Measurements from ENCODE around the gene PRPF40A. TPM values are rescaled to one million over a fixed set of nuclear protein-coding genes. Genes with fewer than 3 reads are reported as not detected.
"Not testable (repeated sequence)": the region's sequence is repeated elsewhere in the genome, so short reads cannot be mapped to it uniquely, and the experiment has no call there.

Gene PRPF40A
- 149 and 156 TPM in 2 replicates for total RNA-seq

DNA sequence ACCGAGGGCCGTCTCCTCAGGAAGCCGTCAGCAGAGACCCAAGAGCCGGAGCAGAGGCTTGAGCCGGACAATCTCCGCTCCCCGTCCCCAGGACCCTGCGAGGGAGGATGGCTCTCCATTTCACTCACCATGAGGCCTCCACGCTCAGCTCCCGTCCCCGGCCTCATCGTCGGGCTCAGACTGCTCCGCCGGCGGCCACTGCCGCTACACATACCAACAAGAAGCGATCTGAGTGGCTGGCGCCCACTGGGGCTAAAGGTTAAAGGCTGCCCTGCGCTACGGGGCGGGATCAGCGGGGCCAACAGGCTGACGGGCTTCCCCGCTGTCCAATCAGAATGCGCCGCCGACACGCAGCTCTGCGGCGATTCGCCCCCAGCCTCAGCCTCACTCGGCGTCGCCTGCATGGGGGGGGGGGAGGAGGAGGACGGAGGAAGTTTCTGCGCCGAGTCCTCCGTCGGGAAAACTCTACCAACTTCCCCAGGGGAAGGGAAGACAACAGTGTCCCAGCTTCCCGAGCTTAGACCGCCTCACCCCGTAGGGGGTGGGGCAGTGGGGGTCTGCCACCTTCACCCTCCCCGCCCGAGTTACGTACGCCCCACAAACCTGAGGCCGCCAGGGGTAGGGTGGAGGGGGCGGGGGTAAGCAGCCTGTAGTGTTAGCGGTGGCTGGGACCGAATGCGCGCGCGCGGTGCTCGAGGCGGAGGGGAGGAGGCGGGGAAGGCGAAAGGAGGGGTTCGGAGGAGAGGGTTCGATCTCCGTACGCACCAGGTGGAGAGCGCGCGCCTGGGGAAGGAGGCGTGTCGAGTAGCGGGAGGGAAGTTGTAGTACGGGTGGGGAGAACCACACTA is at the start of gene PRPF40A:
TSS of gene PRPF40A (minus strand) at position 234 of the 848 bp plus-strand sequence. CDS start at position 212, 22 bp downstream.
- peak; percentile 95 for DNase-seq (ENCODE audit: low read depth, low spot score)

DNA sequence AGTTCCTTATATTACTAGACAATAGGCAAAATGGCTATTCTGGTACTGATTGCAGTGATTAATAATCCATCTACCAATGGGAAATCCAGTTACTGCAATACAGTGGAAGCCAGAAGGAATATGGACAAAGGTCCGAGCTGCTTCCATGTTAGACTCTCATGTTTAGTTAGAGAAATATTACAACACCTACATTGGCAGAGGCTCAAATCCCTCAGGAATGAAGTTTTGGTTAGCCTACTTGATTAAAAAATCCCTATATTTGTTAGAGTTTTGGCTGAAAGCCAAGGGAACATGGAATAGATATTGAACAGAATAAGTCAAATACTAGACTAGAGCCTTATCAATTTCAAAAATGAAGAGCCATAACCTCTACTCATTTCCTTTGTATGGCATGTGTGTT is 49.7 kb upstream of the PRPF40A start:
- DNase-seq (ENCODE audit: low read depth, low spot score) = no peak

DNA sequence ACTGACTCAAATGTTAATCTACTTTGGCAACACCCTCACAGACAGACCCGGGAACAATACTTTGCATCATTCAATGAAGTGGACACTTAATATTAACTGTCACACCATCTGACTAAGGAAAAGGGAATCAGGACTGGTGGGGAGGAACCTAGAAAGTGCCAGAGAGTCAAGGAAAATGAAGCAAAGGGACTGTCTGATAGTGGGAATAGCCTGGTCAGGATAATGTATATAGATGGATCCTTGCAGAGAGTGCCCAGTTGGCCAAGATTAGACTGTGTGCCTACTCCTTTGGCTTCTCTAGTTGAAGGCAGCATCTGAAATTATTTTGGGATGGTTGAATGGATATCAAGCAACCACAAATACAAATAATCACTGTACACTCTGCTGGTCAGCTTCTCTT is 46.4 kb upstream of the PRPF40A start:
- DNase-seq (ENCODE audit: low read depth, low spot score) = no peak

DNA sequence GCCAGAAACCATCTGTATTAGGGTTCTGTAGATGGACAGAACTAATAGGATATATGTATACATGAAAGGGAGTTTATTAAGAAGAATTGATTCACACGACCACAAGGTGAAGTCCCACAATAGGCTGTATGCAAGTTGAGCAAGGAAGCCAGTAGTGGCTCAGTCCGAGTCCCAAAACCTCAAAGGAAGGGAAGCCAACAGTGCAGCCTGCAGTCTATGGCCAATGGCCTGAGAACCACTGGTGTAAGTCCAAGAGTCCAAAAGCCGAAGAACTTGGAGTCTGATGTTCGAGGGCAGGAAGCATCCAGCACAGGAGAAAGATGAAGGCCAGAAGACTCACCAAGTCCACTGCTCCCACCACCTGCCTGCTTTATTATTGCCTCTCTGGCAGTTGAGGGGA is 45.9 kb upstream of the PRPF40A start:
- not testable (repeated sequence) for DNase-seq (ENCODE audit: low read depth, low spot score)

DNA sequence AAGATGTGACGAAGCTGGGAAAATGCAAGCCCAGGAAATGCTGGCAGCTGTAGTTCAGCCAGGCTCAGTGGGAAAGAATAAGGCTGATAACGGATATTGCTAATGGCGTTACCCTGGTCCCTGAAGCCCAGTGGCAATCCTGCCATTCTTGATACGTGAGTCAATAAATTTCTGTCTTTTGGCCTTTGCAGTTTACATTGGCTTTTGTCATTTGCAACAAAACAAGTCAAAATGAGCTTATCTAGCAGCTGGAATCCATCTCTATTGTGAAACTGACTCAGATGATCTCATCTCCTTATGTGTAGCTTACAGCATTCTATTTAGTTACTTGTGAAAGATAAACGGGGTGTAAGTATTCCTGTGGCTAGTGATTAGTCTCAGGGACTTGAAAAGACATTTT is 44.9 kb upstream of the PRPF40A start:
- DNase-seq (ENCODE audit: low read depth, low spot score) = peak; percentile 13

DNA sequence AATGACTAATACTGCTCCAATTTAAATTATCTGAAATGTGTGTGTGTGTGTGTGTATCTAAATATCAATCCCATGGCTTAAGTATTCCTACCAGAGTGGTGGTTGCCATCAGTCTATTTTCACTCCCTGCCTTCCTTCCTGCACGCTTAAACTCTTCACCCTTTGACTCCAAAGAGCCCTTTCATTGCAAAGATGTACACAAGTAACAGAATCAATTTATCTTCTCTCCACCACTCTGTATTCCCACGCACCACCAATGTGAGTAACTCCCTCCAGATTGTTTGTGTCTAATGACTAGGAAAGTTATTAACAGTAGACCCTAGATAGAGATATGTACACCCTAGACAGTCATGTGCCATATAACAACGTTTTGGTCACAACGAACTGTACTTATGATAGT is 44.0 kb upstream of the PRPF40A start:
- no peak for DNase-seq (ENCODE audit: low read depth, low spot score)

DNA sequence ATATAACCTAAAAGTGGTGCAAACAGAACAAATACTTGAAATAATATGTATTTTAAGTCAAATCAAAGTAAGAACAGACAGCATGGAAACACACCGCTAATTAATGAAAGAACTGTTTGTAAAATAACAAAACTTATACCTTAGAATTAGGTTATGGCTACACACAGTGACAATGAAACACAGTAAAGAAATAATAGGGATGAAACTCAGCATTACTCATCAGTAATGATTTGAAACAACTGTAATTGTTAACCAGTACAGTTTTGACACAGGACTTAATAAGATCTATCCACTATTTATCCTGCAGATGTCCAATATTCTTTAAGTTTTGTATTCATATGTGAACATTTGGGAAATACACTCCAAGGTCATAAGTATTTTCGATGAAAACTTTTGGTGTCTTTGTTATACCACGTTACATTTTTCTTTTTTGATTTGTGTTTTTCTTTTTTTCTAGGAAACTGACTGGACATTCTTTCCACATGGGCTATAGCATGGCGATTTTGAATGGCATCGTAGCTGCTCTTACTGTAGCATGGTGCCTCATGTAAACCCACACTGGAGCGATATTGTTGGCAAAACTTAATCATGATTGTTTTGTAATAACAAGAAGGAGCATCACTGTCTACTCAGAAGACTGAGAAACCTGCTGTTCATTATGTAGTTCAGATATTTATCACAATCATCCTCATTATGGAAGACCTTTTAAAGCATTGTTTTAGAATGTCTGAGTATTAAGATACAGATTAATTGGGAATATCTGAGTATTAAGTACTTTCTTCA is 42.2 kb upstream of the PRPF40A start:
- no peak for DNase-seq (ENCODE audit: low read depth, low spot score)

DNA sequence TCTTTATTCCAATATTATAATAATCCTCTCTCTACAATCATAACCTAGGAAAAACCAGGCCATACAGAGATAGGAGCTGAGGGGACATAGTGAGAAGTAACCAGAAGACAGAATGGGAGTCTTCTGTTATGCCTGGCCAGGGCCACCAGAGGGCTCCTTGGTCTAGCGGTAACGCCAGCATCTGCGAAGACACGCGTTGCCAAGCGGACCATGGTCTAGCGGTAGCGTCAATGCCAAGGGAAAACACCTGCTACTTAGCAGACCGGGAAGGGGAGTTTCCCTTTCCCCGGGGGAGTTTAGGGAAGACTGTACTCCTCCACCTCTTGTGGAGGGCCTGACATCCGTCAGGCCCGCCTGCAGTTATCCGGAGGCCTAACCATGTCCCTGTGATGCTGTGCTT is 37.8 kb upstream of the PRPF40A start:
- DNase-seq (ENCODE audit: low read depth, low spot score) = no peak

DNA sequence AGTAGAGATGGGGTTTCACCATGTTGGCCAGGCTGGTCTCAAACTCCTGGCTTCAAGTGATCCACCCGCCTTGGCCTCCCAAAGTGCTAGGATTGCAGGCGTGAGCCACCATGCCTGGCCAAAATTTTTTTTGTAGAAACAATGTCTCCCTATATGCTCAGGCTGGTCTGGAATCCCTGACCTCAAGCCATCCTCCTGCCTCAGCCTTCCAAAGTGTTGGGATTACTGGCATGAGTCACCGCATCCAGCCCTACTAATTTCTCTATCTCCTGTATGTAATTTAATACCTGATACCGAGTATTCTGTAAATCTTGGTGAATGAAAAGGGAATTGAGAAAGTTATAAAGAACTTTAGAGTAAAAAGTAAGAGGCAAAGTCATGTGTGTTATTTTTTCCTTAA is 30.5 kb upstream of the PRPF40A start:
- not testable (repeated sequence) for DNase-seq (ENCODE audit: low read depth, low spot score)

DNA sequence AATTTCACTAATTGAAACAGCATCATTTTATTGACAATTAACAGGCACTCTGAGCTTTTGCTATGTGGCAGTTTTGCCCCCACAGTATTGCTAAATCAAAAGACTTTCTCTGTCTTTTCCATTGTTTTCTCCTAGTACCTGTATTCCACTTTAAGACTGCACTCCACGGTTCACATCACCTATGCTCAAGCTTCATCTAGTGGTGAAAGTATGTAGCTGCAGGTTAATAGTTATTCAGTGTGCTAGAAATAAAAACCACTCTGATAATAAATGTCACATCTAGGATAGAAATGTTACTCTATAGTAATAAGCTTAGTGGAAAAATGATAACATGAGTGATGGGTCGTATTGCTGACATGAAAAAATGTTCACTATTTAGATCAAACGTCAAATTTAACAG is 25.7 kb upstream of the PRPF40A start:
- DNase-seq (ENCODE audit: low read depth, low spot score) = no peak

DNA sequence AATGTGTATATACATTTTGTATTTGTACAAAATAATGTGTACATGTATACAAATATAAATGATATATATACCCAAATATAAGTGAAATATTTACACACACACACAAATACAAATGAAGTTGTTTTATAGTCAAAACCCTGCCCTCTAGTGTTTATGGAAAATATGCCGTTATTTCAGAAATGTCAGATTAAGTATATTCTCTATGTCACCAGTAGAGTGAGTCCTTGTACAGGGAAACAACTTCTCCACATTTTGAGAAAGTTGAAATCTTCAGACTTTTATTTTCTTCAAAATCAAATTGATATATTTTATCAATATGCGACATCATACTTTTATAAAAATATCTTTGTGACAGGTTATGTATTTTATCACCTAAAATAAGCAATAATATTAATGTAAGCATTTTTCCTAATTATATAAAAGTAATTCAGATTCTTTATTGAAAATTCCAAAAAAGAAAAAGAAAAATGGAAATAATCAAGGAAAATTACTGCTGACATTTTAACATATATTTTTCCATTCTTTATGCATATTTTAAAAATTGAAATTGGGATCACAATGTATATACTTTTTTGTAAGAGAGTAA is 23.6 kb upstream of the PRPF40A start:
- no peak for DNase-seq (ENCODE audit: low read depth, low spot score)

DNA sequence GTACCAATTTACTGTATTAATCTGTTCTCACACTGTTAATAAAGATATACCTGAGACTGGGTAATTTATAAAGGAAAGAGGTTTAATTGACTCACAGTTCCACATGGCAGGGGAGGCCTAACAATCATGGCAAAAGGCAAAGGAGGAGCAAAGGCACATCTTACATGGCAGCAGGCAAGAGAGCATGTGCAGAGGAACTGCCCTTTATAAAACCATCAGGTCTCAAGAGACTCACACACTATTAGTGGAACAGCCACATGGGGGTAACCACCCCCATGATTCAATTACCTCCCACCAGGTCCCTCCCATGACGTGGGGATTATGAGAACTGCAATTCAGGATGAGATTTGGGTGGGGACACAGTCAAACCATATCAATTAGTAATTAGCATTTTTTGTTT is 22.4 kb upstream of the PRPF40A start:
- DNase-seq (ENCODE audit: low read depth, low spot score) = not testable (repeated sequence)

DNA sequence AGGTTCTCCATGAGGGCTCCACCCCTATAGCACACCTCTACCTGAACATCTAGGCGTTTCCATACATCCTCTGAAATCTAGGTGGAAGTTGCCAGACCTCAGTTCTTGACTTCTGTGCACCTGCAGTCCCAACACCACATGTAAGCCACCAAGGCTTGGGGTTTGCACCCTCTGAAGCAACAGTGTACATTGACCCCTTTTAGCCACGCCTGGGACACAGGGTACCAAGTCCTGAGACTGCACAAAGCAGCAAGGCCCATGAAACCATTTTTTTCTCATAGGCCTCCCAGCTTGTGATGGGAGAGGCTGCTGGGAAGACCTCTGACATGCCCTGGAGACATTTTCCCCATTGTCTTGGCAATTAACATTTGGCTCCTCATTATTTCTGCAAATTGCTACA is 21.2 kb upstream of the PRPF40A start:
- DNase-seq (ENCODE audit: low read depth, low spot score) = no peak

DNA sequence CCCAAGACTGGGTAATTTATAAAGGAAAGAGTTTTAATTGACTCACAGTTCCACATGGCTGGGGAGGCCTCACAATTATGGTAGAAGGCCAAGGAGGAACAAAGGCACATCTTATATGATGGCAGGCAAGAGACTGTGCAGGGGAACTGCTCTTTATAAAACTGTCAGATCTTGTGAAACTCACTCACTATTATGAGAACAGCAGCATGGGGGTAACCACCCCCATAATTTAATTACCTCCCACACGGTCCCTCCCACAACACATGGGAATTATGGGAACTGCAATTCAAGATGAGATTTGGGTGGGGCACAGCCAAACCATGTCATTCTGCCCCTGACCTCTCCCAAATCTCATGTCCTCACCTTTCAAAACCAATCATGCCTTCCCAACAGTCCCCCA is 20.2 kb upstream of the PRPF40A start:
- DNase-seq (ENCODE audit: low read depth, low spot score) = not testable (repeated sequence)

DNA sequence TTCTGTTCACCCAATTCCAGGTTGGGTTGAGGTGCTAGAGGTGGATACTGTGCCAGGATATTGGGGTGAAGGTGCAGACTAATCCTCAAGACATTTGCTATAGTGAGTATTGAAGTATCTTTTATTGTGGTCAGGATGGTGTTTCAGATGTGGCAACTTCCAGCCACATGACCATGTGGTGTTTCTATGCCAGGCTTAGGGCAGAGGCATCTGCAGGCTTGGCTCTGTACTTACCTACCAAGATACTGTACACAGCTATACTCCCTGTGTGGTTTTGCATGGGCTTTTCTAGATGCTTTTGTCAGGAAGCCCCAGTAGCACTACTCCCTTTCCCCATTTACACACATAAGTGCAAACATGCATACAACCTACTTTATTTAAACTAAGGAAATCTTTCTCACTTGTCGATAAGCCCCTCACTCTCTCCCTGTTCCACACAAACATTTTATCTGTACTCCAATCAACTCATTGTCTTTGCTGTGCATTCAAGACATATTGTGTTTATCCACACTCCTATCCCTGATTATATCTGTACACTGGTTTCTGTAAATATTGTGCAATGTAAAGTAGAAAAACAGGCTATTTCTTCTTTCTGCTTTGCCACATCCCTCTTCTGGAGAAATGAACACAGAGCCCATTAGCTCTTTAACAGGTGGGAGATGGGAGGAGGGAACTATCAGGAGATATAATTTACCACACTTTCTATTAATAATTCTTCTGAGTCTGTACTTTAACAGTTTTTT is 13.5 kb upstream of the PRPF40A start:
- DNase-seq (ENCODE audit: low read depth, low spot score) = no peak

DNA sequence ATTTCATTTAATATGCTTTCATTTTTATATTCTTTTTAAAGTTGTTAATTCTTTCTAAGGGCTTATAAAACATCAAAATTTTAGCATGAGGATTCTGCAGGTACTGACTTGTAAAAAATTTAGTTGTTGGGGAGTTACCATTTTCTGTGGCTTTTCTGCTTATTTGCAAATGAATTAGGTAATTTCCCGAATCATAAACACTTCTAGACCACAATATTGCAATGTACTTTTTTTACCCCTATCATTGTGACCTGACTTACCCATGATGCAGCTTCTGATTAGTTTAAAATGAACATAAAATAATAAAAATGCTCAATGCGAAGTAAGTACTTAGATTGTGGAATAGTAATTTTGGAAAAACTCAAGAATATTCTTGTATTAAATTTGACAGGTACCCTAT is 12.6 kb upstream of the PRPF40A start:
- DNase-seq (ENCODE audit: low read depth, low spot score) = no peak

DNA sequence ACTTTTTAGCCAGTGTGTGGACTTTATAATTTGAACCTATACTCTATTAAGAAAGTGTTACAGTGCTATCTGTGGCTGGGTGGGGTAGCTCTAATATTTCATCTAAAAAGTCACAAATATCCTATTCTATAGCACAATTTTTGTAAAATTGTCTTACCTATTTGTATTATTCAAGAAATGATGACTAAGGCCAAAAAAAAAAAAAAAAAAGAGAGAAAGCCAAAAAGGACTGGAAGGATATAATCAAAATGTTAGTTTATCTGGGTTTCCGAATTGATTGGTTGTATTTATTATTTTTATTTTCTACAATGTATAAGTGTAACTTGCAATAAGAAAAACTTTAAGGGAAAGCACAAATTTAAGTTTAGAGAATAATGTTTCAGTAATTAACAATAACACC is 6.7 kb upstream of the PRPF40A start:
- no peak for DNase-seq (ENCODE audit: low read depth, low spot score)

DNA sequence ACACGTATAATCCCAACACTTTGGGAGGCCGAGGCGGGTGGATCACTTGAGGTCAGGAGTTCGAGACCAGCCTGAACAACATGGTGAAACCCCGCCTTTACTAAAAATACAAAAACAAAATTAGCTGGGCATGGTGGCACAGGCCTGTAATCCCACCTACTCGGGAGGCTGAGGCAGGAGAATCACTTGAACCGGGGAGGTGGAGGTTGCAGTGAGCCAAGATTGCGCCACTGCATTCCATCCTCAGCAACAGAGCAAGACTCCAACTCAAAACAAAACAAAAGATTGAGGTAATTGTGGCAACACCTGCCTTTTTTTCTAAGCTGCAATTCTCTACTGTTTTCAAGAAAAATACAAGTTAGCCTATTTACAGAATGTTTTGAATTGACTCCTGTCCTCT is 5.4 kb upstream of the PRPF40A start:
- DNase-seq (ENCODE audit: low read depth, low spot score) = not testable (repeated sequence)

DNA sequence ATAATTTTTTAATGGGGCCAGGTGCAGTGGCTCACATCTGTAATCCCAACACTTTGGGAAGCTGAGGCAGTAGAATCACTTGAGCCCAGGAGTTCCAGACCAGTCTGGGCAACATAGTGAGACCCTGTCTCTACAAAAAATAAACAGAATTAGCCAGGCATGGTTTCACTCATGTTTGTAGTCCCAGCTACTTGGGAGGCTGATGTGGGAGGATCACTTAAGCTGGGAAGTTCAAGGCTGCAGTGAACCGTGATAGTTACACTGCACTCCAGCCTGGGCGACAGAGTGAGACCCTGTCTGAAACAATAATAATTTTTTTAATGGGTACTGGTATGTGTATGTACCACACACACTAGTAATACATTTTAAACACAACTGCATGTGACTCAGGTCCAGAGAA is 3.5 kb upstream of the PRPF40A start:
- DNase-seq (ENCODE audit: low read depth, low spot score) = no peak

DNA sequence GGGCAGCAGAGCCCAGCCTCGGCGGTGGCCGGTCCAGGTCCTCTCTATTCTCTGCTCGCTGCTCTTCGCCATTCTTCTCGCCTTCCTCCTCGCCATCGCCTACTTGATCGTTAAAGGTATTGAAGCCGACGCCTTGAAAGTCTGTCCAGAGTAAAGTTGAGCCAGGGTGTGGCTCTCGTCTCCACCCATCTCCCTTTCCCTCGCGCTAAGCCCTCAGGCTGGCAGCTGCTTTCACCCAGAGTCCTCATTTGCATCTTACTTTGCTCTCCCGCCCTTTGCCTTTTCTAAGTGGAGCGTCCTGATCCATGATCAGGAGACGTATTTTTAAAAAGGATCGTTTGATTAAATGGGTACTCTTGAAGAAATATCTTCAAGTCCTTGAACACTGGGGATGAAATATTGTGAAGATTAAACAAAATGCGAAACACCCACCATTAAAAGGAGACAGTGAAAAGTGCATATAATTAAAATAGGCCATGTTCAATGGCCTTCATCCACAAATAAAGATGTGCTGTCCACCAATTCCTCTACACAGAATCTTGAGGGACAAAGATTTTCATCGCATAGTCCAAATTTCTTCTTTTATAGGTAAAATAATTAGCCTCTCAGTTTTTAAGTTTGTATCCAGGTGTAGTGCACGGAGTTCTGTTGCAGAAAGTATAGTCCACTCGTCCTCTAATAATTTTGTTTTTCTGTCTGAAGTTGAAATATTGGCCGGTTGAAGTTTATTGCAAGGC is 1.8 kb upstream of the PRPF40A start:
- DNase-seq (ENCODE audit: low read depth, low spot score) = no peak
